ENCODE data around the gene ANKRD65. TPM values are rescaled to one million over a fixed set of nuclear protein-coding genes. Genes with fewer than 3 reads are reported as not detected.
"Not testable (repeated sequence)": the region's sequence is repeated elsewhere in the genome, so short reads cannot be mapped to it uniquely, and the experiment has no call there.

Gene ANKRD65
- total RNA-seq, 3 donors from 2014 or later: 0.15 TPM; not detected in 2

DNA sequence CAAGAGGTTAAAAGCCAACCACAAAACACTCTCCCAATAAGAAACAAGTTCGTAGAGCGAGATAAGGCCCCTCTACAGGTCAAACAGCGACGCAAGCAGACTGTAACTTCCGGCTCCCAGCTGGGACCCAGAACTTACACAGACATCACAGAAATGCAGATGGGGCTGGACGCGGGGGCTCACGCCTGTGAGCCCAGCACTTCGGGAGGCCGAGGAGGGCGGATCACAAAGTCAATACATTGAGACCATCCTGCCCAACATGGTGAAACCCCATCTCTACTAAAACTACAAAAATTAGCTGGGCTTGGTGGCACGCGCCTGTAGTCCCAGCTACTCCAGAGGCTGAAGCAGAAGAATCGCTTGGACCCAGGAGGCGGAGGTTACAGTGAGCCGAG is 33.0 kb downstream of the ANKRD65 start:
- Mint-ChIP-seq H3K36me3 (ENCODE audit: insufficient read depth) (peaks cover 34% of the 10 kb centered on the region), H3K27me3 (ENCODE audit: low read depth) (no peaks in the 10 kb centered on the region), H3K4me1 (ENCODE audit: low read depth) (peaks cover 2% of the 10 kb centered on the region), H3K9me3 (no peaks in the 10 kb centered on the region), H3K4me3 (no peak overlapping the region)
- ATAC-seq: no peak
- DNase-seq: no peak

GRCh38 chr1:1387098-1388077 is 33.7 kb downstream of the ANKRD65 start:
- H3K4me3 Mint-ChIP-seq: no peak overlapping the region
- no peak for DNase-seq

GRCh38 chr1:1385931-1386330 is 35.1 kb downstream of the ANKRD65 start:
- no peaks in the 10 kb centered on the region for H3K27me3 Mint-ChIP-seq (ENCODE audit: low read depth)
- H3K36me3 Mint-ChIP-seq (ENCODE audit: insufficient read depth): peaks cover 26% of the 10 kb centered on the region
- ATAC-seq (no peak), DNase-seq (no peak)
- no peak overlapping the region for H3K4me3 Mint-ChIP-seq
- H3K9me3 Mint-ChIP-seq: no peaks in the 10 kb centered on the region
- H3K4me1 Mint-ChIP-seq (ENCODE audit: low read depth): no peaks in the 10 kb centered on the region

More at GRCh38 chr1:1387098-1388077, 33.7 kb downstream of the ANKRD65 start:
- ATAC-seq: no peak
- peaks cover 33% of the 10 kb centered on the region for H3K36me3 Mint-ChIP-seq (ENCODE audit: insufficient read depth)
- H3K9me3 Mint-ChIP-seq: no peaks in the 10 kb centered on the region
- no peaks in the 10 kb centered on the region for H3K27me3 Mint-ChIP-seq (ENCODE audit: low read depth)
- peaks cover 1% of the 10 kb centered on the region for H3K4me1 Mint-ChIP-seq (ENCODE audit: low read depth)

DNA sequence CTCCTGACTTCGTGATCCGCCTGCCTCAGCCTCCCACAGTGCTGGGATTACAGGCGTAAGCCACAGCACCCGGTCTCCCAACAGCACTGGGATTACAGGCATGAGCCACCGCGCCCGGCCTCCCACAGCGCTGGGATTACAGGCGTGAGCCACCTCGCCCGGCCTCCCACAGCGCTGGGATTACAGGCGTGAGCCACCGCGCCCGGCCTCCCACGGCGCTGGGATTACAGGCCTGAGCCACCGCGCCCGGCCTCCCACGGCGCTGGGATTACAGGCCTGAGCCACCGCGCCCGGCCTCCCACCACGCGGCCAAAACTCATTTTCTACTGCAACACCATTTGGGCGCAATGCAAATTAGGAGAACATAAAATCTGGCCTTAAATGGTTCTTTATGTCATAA is 35.7 kb downstream of the ANKRD65 start:
- DNase-seq; H3K4me1 Mint-ChIP-seq (ENCODE audit: low read depth); H3K27me3 Mint-ChIP-seq (ENCODE audit: low read depth); ATAC-seq; H3K9me3 Mint-ChIP-seq; H3K4me3 Mint-ChIP-seq: not testable (repeated sequence)
- peaks cover 20% of the 10 kb centered on the region for H3K36me3 Mint-ChIP-seq (ENCODE audit: insufficient read depth)

DNA sequence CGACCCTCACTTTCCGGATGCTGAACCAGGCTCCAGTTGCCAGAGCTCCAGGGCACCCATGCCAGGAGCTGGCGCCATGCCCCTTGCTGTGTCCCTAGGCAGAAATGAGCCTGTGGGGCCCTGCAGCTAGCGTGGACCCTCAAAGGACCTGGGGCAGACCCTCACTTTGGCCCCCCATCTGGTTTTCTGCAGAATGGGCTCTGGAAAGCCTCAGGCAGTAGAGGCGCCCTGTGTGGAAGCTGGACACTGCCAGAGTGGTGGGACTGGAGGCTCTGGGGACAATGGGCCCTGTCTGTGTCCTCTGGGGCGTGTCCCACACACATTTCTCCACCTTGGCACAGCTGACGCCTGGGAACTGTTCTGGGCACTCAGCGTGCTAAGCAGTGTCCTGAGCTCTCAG is 39.8 kb downstream of the ANKRD65 start:
- Mint-ChIP-seq H3K36me3 (ENCODE audit: insufficient read depth) (peaks cover 4% of the 10 kb centered on the region), H3K4me1 (ENCODE audit: low read depth) (no peaks in the 10 kb centered on the region), H3K27me3 (ENCODE audit: low read depth) (no peaks in the 10 kb centered on the region), H3K4me3 (no peak overlapping the region), H3K9me3 (no peaks in the 10 kb centered on the region)
- no peak for DNase-seq
- ATAC-seq: no peak

GRCh38 chr1:1380860-1381259 is 40.2 kb downstream of the ANKRD65 start:
- no peaks in the 10 kb centered on the region for H3K9me3 Mint-ChIP-seq
- DNase-seq: no peak
- H3K4me1 Mint-ChIP-seq (ENCODE audit: low read depth): no peaks in the 10 kb centered on the region
- H3K36me3 Mint-ChIP-seq (ENCODE audit: insufficient read depth): no peaks in the 10 kb centered on the region
- no peak overlapping the region for H3K4me3 Mint-ChIP-seq
- H3K27me3 Mint-ChIP-seq (ENCODE audit: low read depth): no peaks in the 10 kb centered on the region
- no peak for ATAC-seq

DNA sequence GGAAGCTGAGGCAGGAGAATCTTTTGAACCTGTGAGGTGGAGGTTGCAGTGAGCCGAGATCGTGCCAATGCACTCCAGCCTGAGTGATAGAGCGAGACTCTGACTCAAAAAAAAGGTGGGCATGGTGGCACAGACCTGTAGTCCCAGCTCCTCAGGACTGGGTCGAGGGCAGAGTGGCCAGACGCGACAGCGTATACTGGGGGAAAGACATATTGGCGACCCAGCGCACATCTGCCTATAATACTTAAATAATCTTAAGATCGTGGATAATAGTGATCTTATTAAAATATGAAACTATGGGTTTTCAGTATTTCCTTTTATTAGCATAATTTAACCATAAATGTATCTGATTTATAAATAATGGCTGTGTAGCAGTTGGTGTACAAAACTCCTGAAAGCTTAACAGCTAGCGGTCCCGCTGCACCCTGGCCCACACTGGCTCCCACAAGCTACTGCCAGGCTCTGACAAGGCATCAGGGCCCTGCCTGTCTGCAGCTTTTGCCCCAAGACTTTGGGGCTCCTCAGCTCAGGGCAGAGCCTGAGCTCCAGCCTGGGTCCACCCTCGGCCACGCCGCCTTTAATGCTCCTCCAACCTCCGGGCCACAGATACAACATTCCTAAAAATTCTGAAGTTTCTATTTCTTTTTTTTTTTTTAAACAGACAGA is 43.4 kb downstream of the ANKRD65 start:
- Mint-ChIP-seq H3K9me3 (no peaks in the 10 kb centered on the region), H3K27me3 (ENCODE audit: low read depth) (no peaks in the 10 kb centered on the region), H3K36me3 (ENCODE audit: insufficient read depth) (peaks cover 2% of the 10 kb centered on the region), H3K4me3 (no peak overlapping the region), H3K4me1 (ENCODE audit: low read depth) (peaks cover 13% of the 10 kb centered on the region)
- ATAC-seq: no peak
- DNase-seq: no peak

GRCh38 chr1:1376551-1377226 is 44.4 kb downstream of the ANKRD65 start:
- DNase-seq: no peak
- Mint-ChIP-seq H3K36me3 (ENCODE audit: insufficient read depth) (peaks cover 2% of the 10 kb centered on the region), H3K4me3 (peak overlapping the region; percentile 66)

GRCh38 chr1:1374929-1375662 is 46.0 kb downstream of the ANKRD65 start, which contains the start of gene AURKAIP1:
Gene AURKAIP1 (minus strand): TSS chr1:1375207. CDS start chr1:1374756, 451 bp downstream.
- ATAC-seq: peak; percentile 96 to 97
- Mint-ChIP-seq H3K9me3 (no peaks in the 10 kb centered on the region), H3K27me3 (ENCODE audit: low read depth) (no peaks in the 10 kb centered on the region), H3K4me1 (ENCODE audit: low read depth) (peaks cover 23% of the 10 kb centered on the region), H3K4me3 (peak within 1 kb of the TSS; percentile 89), H3K36me3 (ENCODE audit: insufficient read depth) (peaks cover 2% of the 10 kb centered on the region)
- DNase-seq: peak; percentile 92

More at GRCh38 chr1:1376551-1377226, 44.4 kb downstream of the ANKRD65 start:
- Mint-ChIP-seq H3K9me3 (no peaks in the 10 kb centered on the region), H3K4me1 (ENCODE audit: low read depth) (peaks cover 19% of the 10 kb centered on the region), H3K27me3 (ENCODE audit: low read depth) (no peaks in the 10 kb centered on the region)
- ATAC-seq: no peak

DNA sequence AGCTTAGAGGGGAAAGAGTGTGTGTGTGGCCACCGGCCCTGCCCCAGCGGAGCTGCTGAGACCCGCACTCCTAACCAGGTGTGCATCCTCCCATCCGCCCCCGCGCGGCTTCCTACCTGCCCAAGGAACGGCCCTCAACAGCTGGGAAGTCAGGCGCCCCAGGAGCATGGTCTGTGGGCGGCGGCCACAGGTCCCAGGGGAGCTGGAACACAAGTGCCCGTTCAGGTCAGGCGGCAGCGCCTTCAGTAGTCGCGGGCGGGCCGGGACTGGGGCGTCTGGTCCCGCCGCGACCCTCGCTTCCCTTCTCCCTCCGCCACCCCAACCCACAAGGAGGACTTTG is 46.5 kb downstream of the ANKRD65 start:
- Mint-ChIP-seq H3K27me3 (ENCODE audit: low read depth) (no peaks in the 10 kb centered on the region), H3K9me3 (no peaks in the 10 kb centered on the region), H3K4me1 (ENCODE audit: low read depth) (peaks cover 23% of the 10 kb centered on the region), H3K36me3 (ENCODE audit: insufficient read depth) (peaks cover 2% of the 10 kb centered on the region), H3K4me3 (peak overlapping the region; percentile 89)
- ATAC-seq (peak in 1 of 2 donors; percentile 0), DNase-seq (no peak)

DNA sequence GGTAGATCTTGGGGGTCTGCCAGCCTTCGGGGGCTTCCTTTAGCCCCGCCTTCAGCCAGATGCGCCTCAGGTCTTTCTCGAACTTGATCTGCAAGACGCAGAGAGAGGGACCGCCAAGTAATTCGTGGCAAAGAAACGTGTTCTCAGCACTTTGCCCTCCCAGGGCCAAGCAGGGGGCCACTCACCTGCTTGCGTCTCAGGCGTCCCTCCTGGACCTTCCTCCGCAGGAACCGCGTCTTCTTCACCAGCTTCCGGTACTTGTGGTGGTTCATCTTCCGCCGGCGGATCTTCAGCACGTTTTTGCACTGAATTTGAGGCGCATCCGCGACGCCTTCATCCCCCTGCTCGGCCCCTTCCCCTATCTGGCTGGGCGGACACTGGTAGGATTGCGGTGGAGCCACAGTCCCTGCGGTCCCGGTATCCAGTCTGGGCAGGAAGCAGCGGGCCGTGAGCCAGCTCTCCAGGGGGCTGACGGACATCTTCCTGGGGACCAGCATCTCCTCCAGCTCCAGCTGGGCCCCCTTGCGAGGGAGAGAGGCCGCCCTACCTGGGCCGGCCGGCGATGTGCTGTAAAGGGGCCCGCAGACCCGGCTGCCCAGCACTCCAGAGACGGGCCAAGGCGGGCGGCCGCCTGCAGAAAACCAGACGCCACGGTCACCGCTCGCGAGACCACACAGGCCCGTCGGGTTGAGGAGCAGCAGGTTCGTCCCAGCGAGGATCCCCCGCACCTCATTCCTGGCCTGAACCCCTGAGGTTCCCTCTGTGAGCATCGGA is 47.1 kb downstream of the ANKRD65 start:
- H3K36me3 Mint-ChIP-seq (ENCODE audit: insufficient read depth): peaks cover 2% of the 10 kb centered on the region
- H3K4me3 Mint-ChIP-seq: peak overlapping the region; percentile 89
- no peaks in the 10 kb centered on the region for H3K27me3 Mint-ChIP-seq (ENCODE audit: low read depth)
- no peaks in the 10 kb centered on the region for H3K9me3 Mint-ChIP-seq
- ATAC-seq (no peak), DNase-seq (no peak)
- H3K4me1 Mint-ChIP-seq (ENCODE audit: low read depth): peaks cover 23% of the 10 kb centered on the region

GRCh38 chr1:1373051-1373814 is 47.8 kb downstream of the ANKRD65 start:
- no peak for DNase-seq
- peak overlapping the region; percentile 89 for H3K4me3 Mint-ChIP-seq
- no peak for ATAC-seq

More at GRCh38 chr1:1373051-1373814, 47.8 kb downstream of the ANKRD65 start:
- Mint-ChIP-seq H3K9me3 (no peaks in the 10 kb centered on the region), H3K36me3 (ENCODE audit: insufficient read depth) (peaks cover 2% of the 10 kb centered on the region), H3K4me1 (ENCODE audit: low read depth) (peaks cover 23% of the 10 kb centered on the region), H3K27me3 (ENCODE audit: low read depth) (no peaks in the 10 kb centered on the region)

Data from activated T-cell treated with anti-CD3 and anti-CD28 coated beads, Interleukin-2, amount 50 U/mL, for 4 hours (primary cell).